GM21825 (cell line): Measurements from ENCODE around the gene FGGY.
"Not testable (repeated sequence)": the region's sequence is repeated elsewhere in the genome, so short reads cannot be mapped to it uniquely, and the experiment has no call there.

Experiments used
- ATAC-seq: cut with Tn5 transposase; IDR thresholded peaks from one replicate; pipeline ENCODE4 v1.9.1; 2021; ENCODE audit warnings: mild to moderate bottlenecking, moderate library complexity; ENCODE audit not compliant: unreplicated experiment

Gene FGGY

DNA sequence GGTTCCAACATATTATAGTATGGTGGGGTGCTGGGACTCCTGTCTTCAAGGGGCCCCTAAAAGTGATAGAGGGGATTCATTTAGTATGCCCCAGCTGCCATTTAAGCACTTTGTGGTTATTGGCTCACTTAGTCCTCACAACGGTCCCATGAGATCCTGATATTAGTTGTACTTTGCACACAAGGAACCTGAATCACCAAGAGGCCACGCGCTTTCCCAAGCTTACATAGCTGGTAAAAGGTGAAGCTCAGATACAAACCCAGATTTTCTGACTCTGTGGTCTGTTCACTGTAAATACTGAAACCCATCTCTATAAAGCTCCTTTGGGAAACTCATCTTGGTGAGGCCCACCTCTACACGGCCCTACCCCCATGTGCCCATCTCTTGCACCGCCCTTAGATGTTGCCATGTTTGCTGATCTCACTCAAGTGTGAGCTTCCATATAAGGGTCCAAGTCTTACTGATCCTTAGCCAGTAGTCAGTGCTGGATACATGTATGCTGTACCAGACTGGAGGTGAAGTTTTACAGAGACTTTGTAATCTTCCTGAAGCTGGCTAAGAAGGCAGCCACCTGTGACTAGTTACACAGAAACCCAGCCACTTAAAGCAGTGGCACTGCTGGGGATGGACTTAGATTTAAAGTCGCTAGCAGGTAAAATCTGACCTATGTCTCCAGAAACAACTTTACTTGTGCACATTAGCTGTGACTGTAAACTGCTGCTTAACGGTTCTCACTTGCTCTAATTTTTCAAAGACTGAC, 393.5 kb downstream of the FGGY start:
- no peak for ATAC-seq

DNA sequence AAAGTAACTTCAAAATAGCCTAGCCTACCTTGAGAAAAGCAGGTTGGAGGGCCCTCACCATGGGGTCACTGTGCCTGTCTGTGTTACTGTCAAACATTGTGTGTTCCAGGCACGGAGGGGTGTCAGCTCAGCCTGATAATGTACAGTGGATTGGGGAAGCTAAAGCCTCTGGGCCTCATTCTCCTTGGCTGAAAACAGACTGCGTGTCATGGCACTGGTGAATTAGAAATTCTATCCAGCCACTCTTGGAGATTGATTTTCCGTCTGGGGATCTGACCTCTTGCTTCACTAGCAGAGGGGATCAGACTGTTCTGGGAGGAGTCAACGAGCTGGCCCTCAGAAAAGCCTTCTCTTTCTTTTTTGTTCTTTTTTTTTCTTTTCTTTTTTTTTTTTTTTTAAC, 394.4 kb downstream of the FGGY start:
- no peak for ATAC-seq

DNA sequence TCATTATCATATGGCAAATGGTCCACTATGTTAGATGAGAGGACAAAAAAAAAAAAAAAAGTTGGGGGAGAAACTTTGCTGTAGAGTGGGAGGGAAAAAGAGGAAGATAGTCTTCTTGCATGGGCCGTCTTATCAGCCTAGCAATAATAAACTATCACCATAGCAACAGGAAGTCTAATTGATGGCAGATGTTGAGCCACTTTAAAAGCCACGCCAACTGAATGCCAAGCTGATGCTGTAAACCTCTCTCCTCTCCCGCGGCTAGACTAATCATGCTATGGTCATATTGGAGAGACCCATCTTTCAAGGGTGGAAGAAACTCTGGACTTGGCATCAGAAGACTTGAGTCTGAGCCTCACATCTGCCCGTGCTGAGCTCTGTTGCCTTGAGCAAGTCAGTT, 395.7 kb downstream of the FGGY start:
- ATAC-seq = no peak

- ATAC-seq = no peak
Observed at GRCh38 chr1:59693406-59693805, 396.5 kb downstream of the FGGY start.

DNA sequence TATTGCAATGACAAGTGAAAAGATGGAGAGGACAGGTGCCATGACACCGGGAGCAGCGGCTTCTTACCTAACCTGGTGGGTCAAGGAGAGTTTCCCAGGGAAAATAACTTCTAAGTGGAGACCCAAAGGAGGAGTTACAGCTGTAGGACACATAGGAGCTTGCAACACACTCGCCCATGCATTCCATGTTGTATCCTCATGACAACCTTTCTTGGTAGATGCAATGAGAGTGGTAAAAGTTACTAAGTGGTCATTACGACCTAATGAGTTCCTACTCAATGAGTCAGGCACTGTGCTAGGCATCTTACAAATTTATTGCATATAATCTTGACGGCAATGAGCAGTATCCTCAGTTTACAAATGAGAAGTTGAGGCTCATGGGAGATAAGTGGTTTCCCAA, 398.4 kb downstream of the FGGY start:
- ATAC-seq = no peak

DNA sequence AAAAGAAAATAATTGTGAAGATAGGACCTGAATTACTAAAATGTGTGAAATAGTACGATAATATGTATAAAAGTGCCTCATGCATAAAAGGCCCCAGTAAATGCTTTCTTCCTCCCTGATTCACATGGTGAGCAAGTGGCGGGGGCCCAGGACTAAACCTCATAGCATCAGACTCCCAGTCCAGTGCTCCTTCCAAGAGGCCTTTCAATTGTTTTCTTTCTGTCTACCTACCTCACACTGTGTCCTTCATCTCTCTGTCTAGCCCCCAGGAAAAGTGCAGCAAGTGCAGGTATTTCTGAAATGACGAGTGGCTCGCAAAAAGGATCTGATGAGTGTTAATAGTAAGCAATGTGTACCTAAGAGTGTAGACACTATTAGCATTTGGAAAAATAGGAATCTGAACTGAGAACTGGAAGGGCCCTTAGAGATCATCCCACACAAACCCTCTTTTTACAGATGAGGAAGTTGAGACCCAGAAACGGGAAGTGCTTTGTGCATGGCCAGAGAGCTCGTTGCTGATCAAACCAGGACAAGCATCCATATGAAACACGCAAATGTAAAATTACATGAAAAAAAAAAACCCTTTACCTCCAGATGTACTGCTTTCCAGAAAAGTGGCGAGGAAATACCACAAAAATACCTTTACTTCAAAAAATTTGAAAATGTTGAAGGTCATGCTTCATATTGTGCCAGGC, 399.7 kb downstream of the FGGY start:
- ATAC-seq = no peak

DNA sequence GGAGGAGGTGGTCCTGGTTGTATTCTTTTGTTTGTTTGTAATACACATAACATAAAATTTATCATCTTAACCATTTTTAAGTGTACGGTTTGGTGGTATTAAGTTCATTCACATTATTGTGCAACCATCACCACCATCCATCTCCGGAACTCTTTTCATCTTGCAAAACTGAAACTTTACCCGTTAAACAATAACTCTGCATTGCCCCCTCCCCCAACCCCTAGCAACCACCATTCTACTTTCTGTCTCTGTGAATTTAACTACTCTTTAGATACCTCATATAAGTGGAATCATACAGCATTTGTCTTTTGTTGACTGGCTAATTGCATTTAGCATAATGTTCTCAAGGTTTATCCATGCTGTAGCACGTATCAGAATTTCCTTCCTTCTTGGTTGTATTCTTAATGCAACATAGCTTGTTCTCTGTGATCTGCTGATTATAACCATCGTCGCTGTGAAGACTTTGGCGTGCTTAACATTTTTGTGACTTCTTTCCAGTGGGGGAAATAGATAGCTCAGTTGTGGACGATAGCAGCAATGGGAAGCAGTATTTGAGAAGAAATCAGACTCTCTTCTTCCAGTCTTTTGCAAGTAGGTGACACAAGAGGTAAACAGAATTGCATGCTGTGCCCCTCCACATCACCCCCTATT, 400.4 kb downstream of the FGGY start:
- no peak for ATAC-seq

DNA sequence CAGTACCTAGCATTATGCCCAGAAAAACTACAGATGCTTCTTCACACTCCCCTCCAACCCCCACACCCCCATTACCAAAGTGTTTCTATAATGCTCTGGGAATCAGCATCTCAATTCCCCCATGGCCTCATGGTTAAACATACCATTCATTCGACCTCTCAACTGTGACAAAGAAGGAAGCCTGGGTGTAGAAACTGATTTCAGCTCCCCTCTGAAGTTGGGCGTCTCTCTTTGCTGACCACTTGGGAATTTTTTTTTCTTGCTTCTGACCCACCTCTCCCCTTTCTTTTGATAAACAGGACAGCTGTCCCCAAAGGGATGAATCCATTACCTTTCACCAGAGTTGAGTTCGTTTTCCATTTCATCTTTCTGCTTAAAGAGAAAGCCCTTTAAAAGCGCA, 401.5 kb downstream of the FGGY start:
- no peak for ATAC-seq

- no peak for ATAC-seq
Observed at GRCh38 chr1:59699227-59699847, 402.4 kb downstream of the FGGY start.

DNA sequence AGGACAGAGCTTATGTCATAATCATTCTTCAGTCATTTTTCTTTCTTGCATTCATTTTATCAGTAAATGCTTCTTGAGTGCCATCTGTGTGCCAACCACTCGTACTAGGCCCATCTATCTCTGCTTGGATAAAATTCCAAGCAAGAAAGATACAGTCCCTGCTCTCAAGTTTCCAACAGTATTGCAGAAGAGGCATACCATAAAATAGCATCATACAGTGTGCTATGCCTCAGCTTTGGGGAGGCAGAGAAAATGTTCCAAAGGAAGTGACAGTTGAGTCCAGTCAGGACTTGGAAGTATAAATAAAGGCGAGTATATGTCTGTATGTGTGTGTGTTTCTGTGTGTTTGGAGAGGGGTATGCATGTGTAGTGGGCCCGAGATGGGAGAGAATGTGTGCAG, 404.5 kb downstream of the FGGY start:
- no peak for ATAC-seq

- no peak for ATAC-seq
Observed at GRCh38 chr1:59703226-59703917, 406.5 kb downstream of the FGGY start.

DNA sequence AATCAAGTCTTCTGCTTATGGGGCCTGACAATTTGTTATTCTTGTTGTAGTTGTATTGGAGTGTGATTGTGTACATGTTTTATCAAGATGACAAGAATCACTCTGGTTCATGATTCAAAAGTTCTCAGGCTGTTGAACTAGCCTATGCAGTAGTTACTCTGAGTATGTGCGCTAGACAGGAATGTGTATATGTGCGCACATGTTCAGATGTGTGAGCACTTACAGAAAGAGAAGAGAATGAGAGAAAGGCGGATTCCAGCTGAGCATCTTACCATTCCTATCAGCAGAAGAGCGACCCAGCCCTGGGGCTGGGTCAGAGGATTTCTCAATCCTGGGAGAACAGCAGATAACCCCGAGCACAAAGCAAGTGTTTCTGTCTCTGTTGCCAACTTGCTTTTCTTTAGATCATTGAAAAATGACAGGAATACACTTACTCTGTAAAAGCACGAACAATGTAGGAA, 407.1 kb downstream of the FGGY start:
- no peak for ATAC-seq

DNA sequence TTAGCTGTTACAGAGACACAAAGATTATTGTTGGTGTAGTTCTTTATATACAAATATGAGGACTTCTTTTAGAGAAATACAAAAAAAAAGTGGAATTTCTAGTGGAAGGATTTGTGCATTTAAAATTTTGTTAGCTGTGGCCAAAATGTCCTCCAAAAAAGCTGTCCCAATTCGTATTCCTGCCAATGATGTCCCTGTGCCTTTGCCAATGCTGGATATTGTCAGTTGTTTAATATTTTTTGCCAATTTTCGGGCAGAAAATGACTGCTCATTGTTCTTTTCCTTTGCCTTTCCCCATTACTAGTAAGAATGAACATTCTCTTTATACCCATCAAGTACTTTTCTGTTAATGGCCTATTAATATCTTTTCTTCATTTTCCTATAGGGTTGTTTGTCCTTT, 407.8 kb downstream of the FGGY start:
- ATAC-seq = no peak

GRCh38 chr1:59705466-59706302, 408.8 kb downstream of the FGGY start:
- no peak for ATAC-seq

- ATAC-seq = no peak
Observed at GRCh38 chr1:59706303-59706599, 409.4 kb downstream of the FGGY start.

DNA sequence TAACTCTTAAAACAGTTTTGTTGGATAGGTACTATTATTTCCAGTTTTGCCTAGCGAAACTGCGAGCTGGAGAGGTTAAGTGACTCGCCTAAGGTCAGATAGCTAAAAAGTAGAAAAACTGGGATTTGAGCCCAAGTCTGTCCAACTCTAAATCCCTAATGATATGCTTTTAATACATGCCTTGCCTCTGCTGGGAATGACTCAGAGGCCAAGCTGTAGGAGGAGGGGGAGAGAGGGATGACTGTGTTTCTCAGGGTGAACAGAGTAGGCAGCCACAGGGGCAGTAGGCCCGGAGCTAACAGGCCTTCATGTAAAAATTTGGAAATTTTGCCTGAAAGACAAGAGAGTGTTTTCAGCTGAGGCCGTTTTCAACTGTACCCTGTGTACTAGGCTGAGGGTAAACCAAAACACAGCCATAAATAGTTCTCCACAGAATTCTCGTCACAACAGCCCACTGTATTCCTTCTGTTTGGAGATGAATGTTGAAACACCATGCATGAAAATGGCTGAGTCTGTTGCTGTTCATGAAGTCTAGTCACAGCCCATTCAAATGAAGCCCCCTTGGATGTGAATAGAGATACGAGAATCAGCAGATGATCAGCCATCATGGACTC, 410.4 kb downstream of the FGGY start:
- no peak for ATAC-seq

- no peak for ATAC-seq
Observed at GRCh38 chr1:59709333-59709732, 412.4 kb downstream of the FGGY start.

GRCh38 chr1:59710920-59711319, 414.0 kb downstream of the FGGY start:
- not testable (repeated sequence) for ATAC-seq

GRCh38 chr1:59714219-59714618, 417.3 kb downstream of the FGGY start:
- no peak for ATAC-seq

DNA sequence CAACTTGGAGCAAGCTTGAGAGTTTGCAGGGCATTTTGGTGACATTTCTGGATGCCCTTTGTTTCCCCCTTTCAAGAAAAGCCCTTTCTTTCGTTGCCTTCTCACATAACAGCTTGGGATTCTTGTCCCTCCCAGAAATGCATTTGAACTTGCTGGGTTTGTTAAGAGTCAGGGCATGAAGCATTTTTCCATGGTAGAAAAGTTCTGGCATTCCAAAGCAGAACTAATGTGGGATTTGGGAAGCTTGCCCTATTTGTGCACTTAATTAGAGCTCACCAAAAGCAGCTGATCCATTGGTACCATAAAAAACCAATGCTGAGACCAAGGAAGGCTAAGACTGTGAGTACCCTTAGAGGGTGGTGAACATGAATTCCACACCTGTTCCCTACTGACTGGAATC, 418.1 kb downstream of the FGGY start:
- ATAC-seq = no peak
